GM21717 (cell line): ENCODE data around the gene TMEM198.

Experiments used
- ATAC-seq: cut with Tn5 transposase; IDR thresholded peaks from one replicate; pipeline ENCODE4 v1.9.1; 2021; ENCODE audit warnings: mild to moderate bottlenecking, moderate library complexity; ENCODE audit not compliant: unreplicated experiment

TMEM198 gene

DNA sequence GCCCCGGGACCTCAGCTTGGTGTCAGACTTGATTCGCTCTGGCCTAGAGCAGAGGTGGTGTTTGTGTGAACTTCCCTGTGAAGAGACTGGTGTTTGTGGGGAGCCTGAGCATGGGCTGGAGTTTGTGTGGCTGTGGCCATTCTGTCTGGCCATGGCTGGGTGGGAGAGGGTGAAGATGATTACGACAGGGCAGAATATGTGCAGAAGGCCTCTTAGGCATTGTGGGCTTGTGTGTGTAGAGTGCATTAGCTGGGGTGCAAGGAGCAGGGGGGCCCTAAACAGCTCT is 17.0 kb downstream of the TMEM198 start:
- no peak for ATAC-seq

GRCh38 chr2:219561179-219562048 is 17.6 kb downstream of the TMEM198 start:
- ATAC-seq = no peak

DNA sequence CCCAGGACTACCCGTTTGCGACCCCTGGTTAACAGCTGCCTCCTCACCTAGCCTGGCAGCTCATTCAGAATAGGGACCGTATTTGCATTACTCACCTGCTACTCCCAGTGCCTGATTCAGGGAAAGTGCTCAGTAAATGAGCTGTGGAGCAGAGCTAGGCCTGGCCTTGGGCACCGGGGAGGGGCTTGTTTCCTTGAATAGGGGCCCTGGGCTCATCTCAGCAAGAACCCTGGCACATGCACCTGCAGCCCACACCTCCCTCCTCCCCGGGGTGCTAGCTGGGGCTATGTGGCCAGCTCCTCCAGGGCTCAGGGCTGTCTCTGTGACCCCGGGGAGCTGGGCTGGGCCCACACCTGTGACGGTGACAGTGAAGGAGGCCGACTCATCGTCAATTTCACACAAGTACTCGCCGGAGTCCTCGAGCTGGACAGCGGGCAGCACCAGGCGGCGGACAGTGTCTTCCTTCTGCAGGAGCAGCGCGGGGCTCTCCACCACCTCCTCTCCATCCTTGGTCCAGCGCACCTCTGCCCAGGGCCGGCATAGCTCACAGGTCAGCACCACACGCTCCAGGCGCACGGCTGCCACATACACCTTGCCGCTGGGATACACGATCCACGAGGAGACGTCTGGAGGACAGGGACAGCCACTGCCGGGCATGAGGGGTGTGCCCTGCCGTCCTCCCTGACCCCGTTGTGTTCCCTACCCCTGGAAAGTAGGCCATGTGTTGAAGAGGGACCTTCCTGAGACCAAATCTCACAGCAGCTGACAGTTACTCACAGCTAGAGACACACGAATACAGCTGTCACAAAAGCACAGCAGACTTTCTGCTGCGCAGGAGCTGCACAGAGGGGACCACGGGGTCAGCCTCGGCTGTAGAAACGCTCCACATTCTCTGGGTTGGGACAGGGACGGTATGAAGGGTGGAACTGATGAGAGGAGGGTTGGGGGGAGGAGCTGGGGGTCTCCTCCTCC is 18.5 kb downstream of the TMEM198 start:
- ATAC-seq = no peak

GRCh38 chr2:219563271-219563928 is 19.6 kb downstream of the TMEM198 start:
- ATAC-seq = no peak

- ATAC-seq = no peak
These were observed 21.6 kb downstream of the TMEM198 start for GRCh38 chr2:219565130-219566080.

DNA sequence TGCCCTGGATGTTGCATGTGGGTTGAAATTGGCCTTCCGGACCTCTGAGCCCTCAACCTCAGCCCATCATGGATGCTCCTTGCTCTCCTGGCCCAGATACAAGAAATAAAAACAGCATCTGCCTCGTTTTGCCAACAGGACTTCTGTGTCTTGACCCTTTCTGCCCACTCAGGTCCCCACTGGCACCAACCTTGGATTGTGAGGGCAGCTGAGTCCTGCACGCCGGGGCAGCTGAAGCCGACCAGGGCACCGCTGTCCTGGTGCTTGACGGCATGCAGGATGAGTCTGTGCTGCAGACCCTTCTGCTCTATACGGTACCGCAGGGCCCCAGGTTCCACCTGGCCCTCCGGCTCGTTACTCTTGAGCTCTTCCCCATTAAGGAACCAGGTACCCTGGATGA is 22.8 kb downstream of the TMEM198 start:
- no peak for ATAC-seq

DNA sequence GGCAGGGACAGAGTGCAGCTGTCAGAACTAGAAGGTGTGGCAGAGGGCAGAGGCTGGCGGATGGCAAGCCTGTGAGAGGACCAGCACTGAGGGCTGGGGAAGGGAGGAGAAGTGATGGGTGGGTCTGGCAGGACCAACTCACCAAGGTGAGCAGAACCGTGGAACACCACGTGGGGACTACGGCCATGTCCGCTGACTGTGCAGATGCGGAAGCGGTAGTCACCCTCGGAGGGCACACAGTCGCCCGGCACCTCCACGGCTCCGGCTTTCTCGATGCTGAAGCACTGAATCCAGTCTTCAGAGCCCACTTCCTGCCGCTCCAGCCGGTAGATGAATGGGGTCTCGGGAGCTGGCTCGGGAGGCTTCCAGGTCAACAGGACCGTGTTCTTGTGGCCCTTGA is 23.3 kb downstream of the TMEM198 start:
- no peak for ATAC-seq

DNA sequence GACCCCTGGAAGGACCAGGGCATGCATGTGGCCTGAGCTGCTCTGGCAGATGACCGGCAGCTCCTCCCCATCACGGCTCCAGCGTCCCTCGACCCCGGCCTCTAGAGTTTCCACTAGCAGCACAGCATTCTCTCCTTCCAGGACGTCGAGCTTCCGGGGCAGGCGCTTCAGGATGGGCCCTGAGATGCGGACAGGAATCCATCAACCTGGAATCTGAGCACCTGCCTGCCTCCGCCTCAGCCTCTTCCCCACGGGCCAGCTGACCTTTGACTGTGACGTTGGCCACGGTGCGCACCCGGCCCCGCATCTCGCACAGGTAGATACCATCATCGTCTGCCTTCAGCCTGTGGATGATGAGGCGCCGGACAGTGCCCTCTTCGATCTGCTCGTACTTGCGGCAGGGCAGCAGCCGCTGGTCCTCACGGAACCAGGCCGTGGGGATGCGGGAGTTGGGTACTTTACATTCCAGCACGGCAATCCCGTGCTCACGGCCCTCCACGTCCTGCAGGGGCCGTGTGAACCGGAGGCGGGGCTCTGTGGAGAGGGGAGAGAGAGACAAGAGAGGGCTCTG is 24.0 kb downstream of the TMEM198 start:
- ATAC-seq = no peak

DNA sequence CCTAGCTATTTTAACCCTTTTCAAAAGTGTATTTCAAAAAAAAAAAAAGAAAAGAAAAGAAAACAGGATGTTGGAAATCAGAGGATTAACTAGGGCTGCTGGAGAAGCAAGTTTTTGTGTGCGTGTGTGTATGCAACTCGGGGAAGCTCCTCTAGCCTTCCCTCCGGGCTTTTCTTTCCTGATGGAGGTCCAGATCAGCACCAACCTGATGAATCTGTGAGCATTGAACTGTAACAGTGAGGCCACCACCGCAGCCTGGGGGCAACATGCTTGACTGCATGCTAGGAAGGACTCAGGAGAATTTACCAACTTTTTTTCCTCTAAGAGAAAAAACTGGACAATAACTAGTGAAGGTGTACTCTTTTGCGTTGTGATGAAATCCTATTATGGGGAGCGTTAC is 25.2 kb downstream of the TMEM198 start:
- no peak for ATAC-seq

DNA sequence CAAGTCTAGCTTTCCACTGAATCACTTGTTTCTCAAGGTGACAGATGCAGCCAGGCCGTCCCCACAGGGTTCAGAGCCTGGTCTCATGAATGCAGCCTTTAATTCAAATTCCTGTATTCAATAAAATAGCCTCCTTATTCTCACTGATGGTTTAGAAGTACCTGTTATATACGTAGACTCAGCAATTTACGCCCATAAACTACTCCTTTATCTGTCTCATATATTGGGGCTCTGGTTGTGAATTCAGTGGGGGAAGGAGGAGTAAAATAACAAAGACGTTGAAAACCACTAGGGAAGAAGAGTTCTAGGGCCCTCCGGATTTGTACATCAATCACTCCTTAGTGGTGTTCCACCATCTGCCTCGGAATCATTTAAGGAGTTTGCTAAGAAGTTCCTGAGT is 25.8 kb downstream of the TMEM198 start:
- ATAC-seq = no peak

GRCh38 chr2:219570194-219570923 is 26.5 kb downstream of the TMEM198 start:
- ATAC-seq = no peak

- no peak for ATAC-seq
These were observed 27.1 kb downstream of the TMEM198 start for GRCh38 chr2:219570924-219571310.

GRCh38 chr2:219571311-219572236 is 27.7 kb downstream of the TMEM198 start, which contains the start of gene OBSL1:
OBSL1 (minus strand) TSS chr2:219571539; CDS start chr2:219571232, 307 bp downstream.
- no peak for ATAC-seq

DNA sequence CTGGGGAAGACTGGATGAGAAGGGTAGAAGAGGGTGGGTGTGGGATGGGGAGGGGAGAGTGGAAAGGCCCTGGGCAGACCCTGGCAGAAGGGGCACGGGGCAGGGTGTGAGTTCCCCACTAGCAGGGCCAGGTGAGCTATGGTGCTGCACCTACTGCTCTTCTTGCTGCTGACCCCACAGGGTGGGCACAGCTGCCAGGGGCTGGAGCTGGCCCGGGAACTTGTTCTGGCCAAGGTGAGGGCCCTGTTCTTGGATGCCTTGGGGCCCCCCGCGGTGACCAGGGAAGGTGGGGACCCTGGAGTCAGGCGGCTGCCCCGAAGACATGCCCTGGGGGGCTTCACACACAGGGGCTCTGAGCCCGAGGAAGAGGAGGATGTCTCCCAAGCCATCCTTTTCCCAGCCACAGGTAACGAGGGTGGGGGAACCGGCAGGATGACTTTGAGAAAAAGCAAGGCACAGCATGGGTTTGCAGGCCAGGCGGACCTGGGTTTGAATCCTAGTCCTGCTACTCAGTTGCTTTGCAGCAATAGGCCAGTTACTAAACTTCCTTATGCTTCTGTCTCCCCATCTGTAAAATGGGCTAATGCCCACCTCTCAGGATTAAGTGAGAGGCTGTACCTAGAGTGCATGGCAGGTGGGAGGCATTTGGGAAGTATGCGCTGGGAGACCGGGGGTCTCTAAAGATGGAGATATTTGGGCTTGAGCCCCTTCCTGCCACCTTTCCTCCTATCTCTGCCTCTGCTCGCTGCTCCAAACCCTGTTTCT is 28.6 kb downstream of the TMEM198 start, which contains the start of gene INHA:
Gene INHA (plus strand): TSS at position 74 of the 765 bp plus-strand sequence. CDS start 65 bp downstream, at position 139.
- no peak for ATAC-seq

DNA sequence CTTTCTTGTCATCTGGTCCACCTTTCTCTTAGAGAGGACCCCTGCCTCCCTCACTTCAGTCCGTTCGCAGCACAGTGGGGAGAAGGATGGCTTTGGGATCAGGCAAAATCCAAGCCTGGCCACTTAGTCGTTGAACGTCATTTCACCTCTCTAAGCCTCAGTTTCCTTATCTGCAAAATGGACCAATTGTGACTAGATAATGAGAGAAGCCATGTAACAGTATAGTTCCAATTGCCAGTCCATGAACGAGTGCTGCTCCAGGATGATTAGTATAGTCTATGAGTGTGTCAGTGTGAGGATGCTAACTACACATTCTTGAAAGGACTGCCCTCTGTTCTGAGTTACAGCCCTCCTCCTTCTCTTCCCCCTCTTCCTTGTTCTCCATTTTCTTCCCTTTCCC is 29.3 kb downstream of the TMEM198 start:
- ATAC-seq = no peak

DNA sequence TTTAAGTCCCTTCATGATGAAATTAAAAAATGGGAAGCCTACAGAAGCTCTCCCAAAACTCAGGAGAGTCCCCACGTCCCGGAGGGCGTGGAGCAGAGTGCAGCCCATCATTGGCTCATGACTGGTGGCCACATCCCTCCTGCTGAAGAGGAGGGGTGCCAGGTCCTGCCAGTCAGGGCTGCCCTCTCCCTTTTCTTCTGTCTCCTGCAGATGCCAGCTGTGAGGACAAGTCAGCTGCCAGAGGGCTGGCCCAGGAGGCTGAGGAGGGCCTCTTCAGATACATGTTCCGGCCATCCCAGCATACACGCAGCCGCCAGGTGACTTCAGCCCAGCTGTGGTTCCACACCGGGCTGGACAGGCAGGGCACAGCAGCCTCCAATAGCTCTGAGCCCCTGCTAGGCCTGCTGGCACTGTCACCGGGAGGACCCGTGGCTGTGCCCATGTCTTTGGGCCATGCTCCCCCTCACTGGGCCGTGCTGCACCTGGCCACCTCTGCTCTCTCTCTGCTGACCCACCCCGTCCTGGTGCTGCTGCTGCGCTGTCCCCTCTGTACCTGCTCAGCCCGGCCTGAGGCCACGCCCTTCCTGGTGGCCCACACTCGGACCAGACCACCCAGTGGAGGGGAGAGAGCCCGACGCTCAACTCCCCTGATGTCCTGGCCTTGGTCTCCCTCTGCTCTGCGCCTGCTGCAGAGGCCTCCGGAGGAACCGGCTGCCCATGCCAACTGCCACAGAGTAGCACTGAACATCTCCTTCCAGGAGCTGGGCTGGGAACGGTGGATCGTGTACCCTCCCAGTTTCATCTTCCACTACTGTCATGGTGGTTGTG is 30.9 kb downstream of the TMEM198 start:
- ATAC-seq = no peak
